Adrenal gland (tissue), 12 donors: ENCODE data around the gene CDC42BPG. TPM values are rescaled to one million over a fixed set of nuclear protein-coding genes. Genes with fewer than 3 reads are reported as not detected.

Experiments used
- DNase-seq, 7 donors: peaks; one replicate each; pipeline ENCODE4 v3.0.0-alpha.2; 2019 to 2020
- H3K27ac ChIP-seq, 5 donors: fragments of 200-600 bp; sonication (generic) in 4 of 5; 1 replicate in 3 of 5; 2 replicates in 2 of 5; pipeline versions ENCODE4 v1.5.1 to v1.8.0; 2016 to 2020; ENCODE audit warnings: mild to moderate bottlenecking in 1 of 5
- H3K27me3 ChIP-seq: fragments of 200-600 bp; 2 replicates; pipeline ENCODE4 v1.8.0; 2021
- H3K36me3 ChIP-seq, 2 donors: fragments of 200-600 bp; replicated peaks in 1 of 2; 1 replicate in 1 of 2; 2 replicates in 1 of 2; pipeline versions ENCODE4 v1.5.1 to v1.8.0; 2018 to 2022
- H3K4me1 ChIP-seq, 2 donors: fragments of 200-600 bp; replicated peaks in 1 of 2; 1 replicate in 1 of 2; 2 replicates in 1 of 2; pipeline versions ENCODE4 v1.5.1 to v1.8.0; 2018 to 2021
- H3K4me3 ChIP-seq, 4 donors: fragments of 200-600 bp; sonication (generic) in 3 of 4; one replicate each; pipeline ENCODE4 v1.5.1; 2016 to 2018
- H3K9me3 ChIP-seq, 3 donors: fragments of 200-600 bp; sonication (generic) in 1 of 3; replicated peaks in 1 of 3; 1 replicate in 2 of 3; 2 replicates in 1 of 3; pipeline versions ENCODE4 v1.5.1 to v1.8.0; 2016 to 2021
- CTCF ChIP-seq, 6 experiments: fragments of 450-650 bp in 4 of 6; fragments of 200-600 bp in 2 of 6; sonication (generic) in 1 of 6; IDR thresholded peaks; 1 replicate in 5 of 6; 2 replicates in 1 of 6; pipeline versions ENCODE4 v1.5.1 to v1.8.0; 2016 to 2021; ENCODE audit warnings: antibody characterized with exemption in 6 of 6, mild to moderate bottlenecking in 2 of 6, moderate library complexity in 1 of 6
- POLR2A ChIP-seq, 2 donors: fragments of 450-650 bp; IDR thresholded peaks; one replicate each; pipeline ENCODE4 v1.6.1; 2017; ENCODE audit warnings: antibody characterized with exemption in 2 of 2, mild to moderate bottlenecking in 2 of 2, moderate library complexity in 1 of 2
- WGBS, 4 donors: extraction: QIAGEN DNeasy Blood & Tissue Kit in 2 of 4; methylation state at CpG; one replicate each; pipeline versions ENCODE4 v1.1.5 to v1.1.7; 2013 to 2017; 5-methylcytosine and 5-hydroxymethylcytosine counted together
- intact Hi-C, 2 donors: fragments of 100-400 bp; cut with DNase I; formaldehyde crosslinking; loops; one replicate each; pipeline versions ENCODE4 v1.14.1 to v1.15.0; 2022 to 2023
- polyA plus RNA-seq, 3 donors: library from polyadenylated mRNA; stranded (reverse); fragments of 200-250 nt in 2 of 3; fragments of 350-450 nt in 1 of 3; fragmentation: Illumina TruSeq in 1 of 3; extraction: RNeasy Lipid Tissue Mini Kit (QIAGEN cat#74804) in 1 of 3; gene quantifications; one replicate each; pipeline ENCODE4 v1.2.3, GENCODE V29; 2013 to 2014
- total RNA-seq, 9 donors: library from RNA; depleted of rRNA in 4 of 9; stranded (reverse); fragments of >200 nt in 4 of 9; fragments of 120-200 nt in 1 of 9; fragmentation: NEBNext Ultra II Directional in 1 of 9; extraction: Animal tissue kit (Norgen Biotek cat#: 25700) in 1 of 9; gene quantifications; one replicate each; pipeline versions ENCODE4 v1.1.0 to v1.2.4, GENCODE V29; 2013 to 2023
- donor health status: healthy with polysubstance abuse.
- donor health status: Bipolar disorder and iron deficiency.
- donor health status: DM: yes; HTN: yes; CAD: no.
- donor health status: DM: no; HTN: no; CAD: no.
- donor health status: DM: no; HTN: no; CAD: no.
- donor health status: DM: yes; HTN: yes; CAD: no.

CDC42BPG gene
- total and polyA plus RNA-seq, 12 donors, result 3.1 to 12.9 (median 6.7) TPM

- WGBS, 4 donors, result 94 to 96% (median 95%) methylated on average over 9 to 28 of the region's 28 CpGs
These were observed 5.7 kb downstream of the CDC42BPG start for GRCh38 chr11:64838600-64839334.

GRCh38 chr11:64837887-64838351, 6.5 kb downstream of the CDC42BPG start:
- WGBS, 4 donors, result 91 to 100% (median 92%) methylated on average over 1 to 10 of the region's 10 CpGs
- Histone ChIP-seq H3K4me3 (no peak overlapping the region), H3K27ac (no peak overlapping the region), H3K36me3 (no peaks in the 10 kb centered on the region), H3K9me3 (no peaks in the 10 kb centered on the region), H3K4me1 (peaks cover 6 to 13% of the 10 kb centered on the region in 2 donors), H3K27me3 (no peaks in the 10 kb centered on the region)
- no peak for TF ChIP-seq POLR2A (IDR thresholded peaks at IDR 0.05)
- TF ChIP-seq CTCF (IDR thresholded peaks at IDR 0.05), result no peak
- DNase-seq, result peak in 1 of 7 donors; percentile 17
- intact Hi-C loops, result loop anchor here in 1 of 2 donors (10.0 kb wide), 1 partner anchor 53 kb away; no protein-coding TSS in a partner anchor

More at GRCh38 chr11:64838600-64839334, 5.7 kb downstream of the CDC42BPG start:
- H3K9me3 ChIP-seq, result no peaks in the 10 kb centered on the region
- no peak for DNase-seq
- TF ChIP-seq POLR2A (IDR thresholded peaks at IDR 0.05) (no peak), CTCF (IDR thresholded peaks at IDR 0.05) (no peak)
- intact Hi-C loops, result loop anchor here in 1 of 2 donors (10.0 kb wide), 1 partner anchor 54 kb away; no protein-coding TSS in a partner anchor
- H3K4me1 ChIP-seq, result peaks cover 14 to 21% of the 10 kb centered on the region in 2 donors
- H3K4me3 ChIP-seq, result no peak overlapping the region
- H3K27ac ChIP-seq, result no peak overlapping the region
- H3K36me3 ChIP-seq, result no peaks in the 10 kb centered on the region
- H3K27me3 ChIP-seq, result no peaks in the 10 kb centered on the region

GRCh38 chr11:64836448-64837072, 7.9 kb downstream of the CDC42BPG start:
- WGBS, 4 donors, result 71 to 91% (median 74%) methylated on average over 9 to 16 of the region's 16 CpGs; no CpG with 5 or more reads in 1 of the 4 donors
- Histone ChIP-seq H3K27me3 (no peaks in the 10 kb centered on the region), H3K27ac (peak overlapping the region in 1 of 5 donors; percentile 77), H3K36me3 (no peaks in the 10 kb centered on the region), H3K4me1 (peaks cover 5 to 11% of the 10 kb centered on the region in 2 donors), H3K9me3 (no peaks in the 10 kb centered on the region), H3K4me3 (no peak overlapping the region)
- DNase-seq, result peak in 1 of 7 donors; percentile 41
- no peak for TF ChIP-seq CTCF (IDR thresholded peaks at IDR 0.05)
- intact Hi-C loops, result loop anchor here in 1 of 2 donors (10.0 kb wide), 1 partner anchor 52 kb away; no protein-coding TSS in a partner anchor
